ENCODE measurements around the gene LYPD6B. TPM values are rescaled to one million over a fixed set of nuclear protein-coding genes. Genes with fewer than 3 reads are reported as not detected.

Gene LYPD6B
- total and polyA plus RNA-seq, 9 donors: 0.17 to 17.0 (median 1.2) TPM; not detected in 2

DNA sequence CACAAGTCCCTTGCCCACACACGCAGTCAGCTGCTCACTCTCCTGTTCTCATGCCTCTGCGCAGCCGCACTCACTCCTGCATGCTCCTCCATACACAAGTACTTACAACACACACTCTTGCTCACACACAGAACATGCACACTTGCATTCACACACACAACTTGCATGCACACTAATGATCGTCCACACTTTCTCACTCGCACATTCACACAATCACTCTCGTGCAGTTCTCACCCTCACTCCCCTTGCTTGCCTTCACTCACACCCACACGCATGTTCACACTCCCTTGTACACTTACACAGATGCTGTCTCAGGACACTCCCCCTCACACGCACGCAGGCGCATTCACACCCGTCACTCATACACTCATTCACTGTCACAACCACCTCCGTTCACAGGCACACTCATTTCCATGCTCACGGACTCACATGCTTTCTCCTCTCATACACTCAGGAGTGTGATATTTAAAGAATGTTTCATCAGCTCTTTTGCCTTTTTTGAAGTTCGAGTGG lies 36.1 kb upstream of the LYPD6B start:
- no peak overlapping the region for H3K27ac ChIP-seq
- H3K9me3 ChIP-seq: no peaks in the 10 kb centered on the region
- no peak for DNase-seq
- H3K36me3 ChIP-seq: no peaks in the 10 kb centered on the region
- intact Hi-C loops (cut with DNase I): no loop called here
- H3K4me1 ChIP-seq (ENCODE audit: insufficient read depth): no peaks in the 10 kb centered on the region
- 92 to 96% (median 96%) methylated on average over 14 of the region's 14 CpGs for WGBS, 3 donors
- no peak overlapping the region for H3K4me3 ChIP-seq
- H3K27me3 ChIP-seq: no peaks in the 10 kb centered on the region
- TF ChIP-seq EP300 (IDR thresholded peaks at IDR 0.05) (no peak), POLR2A (IDR thresholded peaks at IDR 0.05) (no peak)
- TF ChIP-seq, protein P1, sequence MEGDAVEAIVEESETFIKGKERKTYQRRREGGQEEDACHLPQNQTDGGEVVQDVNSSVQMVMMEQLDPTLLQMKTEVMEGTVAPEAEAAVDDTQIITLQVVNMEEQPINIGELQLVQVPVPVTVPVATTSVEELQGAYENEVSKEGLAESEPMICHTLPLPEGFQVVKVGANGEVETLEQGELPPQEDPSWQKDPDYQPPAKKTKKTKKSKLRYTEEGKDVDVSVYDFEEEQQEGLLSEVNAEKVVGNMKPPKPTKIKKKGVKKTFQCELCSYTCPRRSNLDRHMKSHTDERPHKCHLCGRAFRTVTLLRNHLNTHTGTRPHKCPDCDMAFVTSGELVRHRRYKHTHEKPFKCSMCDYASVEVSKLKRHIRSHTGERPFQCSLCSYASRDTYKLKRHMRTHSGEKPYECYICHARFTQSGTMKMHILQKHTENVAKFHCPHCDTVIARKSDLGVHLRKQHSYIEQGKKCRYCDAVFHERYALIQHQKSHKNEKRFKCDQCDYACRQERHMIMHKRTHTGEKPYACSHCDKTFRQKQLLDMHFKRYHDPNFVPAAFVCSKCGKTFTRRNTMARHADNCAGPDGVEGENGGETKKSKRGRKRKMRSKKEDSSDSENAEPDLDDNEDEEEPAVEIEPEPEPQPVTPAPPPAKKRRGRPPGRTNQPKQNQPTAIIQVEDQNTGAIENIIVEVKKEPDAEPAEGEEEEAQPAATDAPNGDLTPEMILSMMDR (IDR thresholded peaks at IDR 0.05): no peak

DNA sequence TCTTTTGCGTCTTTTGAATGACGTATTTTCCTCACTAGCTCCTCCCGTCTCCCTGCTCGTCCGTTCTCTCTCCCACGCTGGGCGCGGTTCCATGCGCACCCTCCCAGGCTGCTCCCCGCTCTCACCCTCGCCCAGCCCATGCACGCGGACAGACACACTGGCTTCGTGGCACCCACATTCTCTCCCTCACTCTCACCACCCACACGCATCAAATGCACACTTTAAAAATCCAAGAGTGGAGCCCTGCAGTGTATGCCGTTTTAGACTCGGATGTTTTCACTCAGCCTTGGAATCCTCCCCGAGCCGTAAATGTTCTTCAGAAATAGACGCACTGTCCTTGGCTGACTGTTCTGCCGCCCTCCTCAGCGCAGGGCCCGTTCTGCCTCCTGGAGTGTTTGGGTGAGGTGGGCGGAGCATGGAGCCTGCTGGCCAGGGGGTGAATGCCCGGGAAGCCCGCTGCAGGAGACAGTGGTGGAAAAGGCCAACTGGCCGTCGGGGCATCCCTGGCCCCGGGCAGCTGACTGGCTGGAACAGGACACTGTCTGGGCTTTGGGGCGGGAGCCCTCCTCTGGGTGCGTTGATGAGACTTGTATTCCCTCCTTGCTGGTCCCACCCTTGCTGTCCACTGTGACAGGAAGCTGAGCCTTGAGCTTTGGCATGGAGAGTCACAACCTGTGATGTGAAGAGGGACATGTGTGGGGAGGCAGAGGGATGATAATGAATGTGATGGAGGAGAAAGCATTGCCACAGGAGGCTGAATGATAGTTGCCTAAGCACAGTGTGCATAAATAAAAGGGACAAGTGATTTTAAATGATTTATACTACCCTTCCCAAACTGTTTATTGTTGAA lies 35.4 kb upstream of the LYPD6B start:
- no peak overlapping the region for H3K4me3 ChIP-seq
- no peak for DNase-seq
- WGBS, 3 donors: 93 to 96% (median 94%) methylated on average over 31 of the region's 31 CpGs
- no peak overlapping the region for H3K27ac ChIP-seq
- intact Hi-C loops (cut with DNase I): no loop called here
- no peaks in the 10 kb centered on the region for H3K4me1 ChIP-seq (ENCODE audit: insufficient read depth)
- TF ChIP-seq, protein P1 (IDR thresholded peaks at IDR 0.05): no peak
- TF ChIP-seq EP300 (IDR thresholded peaks at IDR 0.05) (no peak), POLR2A (IDR thresholded peaks at IDR 0.05) (no peak)
- H3K27me3 ChIP-seq: no peaks in the 10 kb centered on the region
- no peaks in the 10 kb centered on the region for H3K36me3 ChIP-seq
- no peaks in the 10 kb centered on the region for H3K9me3 ChIP-seq

DNA sequence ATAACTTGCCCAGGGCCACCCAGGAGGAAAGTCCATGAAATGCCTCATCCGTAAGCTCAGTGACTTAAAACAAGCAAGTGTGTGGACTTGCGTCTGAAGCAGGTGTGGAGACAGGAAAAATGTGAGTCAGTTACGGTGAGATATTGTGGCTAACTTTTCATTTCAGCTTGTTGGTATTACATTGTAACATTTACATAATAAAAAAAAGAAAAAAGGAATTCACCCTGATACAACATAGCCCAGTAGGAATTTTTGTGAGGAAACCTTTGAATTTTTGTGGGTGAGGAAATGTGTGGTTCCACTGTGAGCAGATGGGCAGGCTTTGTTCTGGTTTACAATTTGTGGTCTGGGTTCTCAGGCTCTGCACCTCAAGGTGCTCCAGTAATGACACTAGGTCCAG lies 33.7 kb upstream of the LYPD6B start:
- TF ChIP-seq POLR2A (IDR thresholded peaks at IDR 0.05) (no peak), EP300 (IDR thresholded peaks at IDR 0.05) (no peak)
- TF ChIP-seq, protein P1 (IDR thresholded peaks at IDR 0.05): no peak
- DNase-seq: no peak
- Histone ChIP-seq H3K27me3 (no peaks in the 10 kb centered on the region), H3K27ac (no peak overlapping the region), H3K4me3 (no peak overlapping the region), H3K9me3 (no peaks in the 10 kb centered on the region), H3K36me3 (no peaks in the 10 kb centered on the region), H3K4me1 (ENCODE audit: insufficient read depth) (no peaks in the 10 kb centered on the region)
- intact Hi-C loops (cut with DNase I): no loop called here
- WGBS, 3 donors: 77 to 89% (median 88%) methylated on average over 3 of the region's 3 CpGs

DNA sequence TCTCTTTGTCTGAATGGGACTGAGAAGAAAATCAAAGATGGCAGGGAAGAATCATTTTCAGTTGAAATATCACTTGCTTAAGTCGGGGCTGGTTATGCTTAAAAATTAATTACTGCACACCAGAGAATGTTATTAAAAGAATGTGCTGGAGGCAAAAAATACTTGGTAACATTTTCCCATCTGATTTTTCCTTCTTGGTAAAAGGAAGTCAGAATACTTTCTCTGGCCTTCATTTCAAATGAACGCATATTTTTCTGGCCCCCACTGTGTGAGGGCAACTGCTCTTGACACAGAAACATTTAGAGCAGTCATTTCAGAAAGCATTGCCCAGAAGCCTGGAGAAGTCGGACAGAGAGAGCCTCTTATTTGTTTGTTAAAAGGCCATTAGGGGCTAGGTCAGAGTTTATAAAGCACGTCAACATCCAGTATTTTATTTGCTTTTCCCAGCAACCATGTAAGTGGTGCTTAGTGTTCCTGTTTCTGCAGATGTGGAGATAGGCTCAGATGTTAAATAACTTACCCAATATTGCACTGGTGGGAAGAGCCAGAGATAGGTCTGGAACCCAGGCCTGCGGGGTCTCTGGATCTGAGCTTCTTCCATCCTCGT lies 32.9 kb upstream of the LYPD6B start:
- intact Hi-C loops (cut with DNase I): no loop called here
- Histone ChIP-seq H3K36me3 (no peaks in the 10 kb centered on the region), H3K4me1 (ENCODE audit: insufficient read depth) (no peaks in the 10 kb centered on the region), H3K4me3 (no peak overlapping the region), H3K27ac (no peak overlapping the region), H3K9me3 (no peaks in the 10 kb centered on the region), H3K27me3 (no peaks in the 10 kb centered on the region)
- 62 to 67% (median 67%) methylated on average over 6 of the region's 6 CpGs for WGBS, 3 donors
- DNase-seq: no peak
- TF ChIP-seq POLR2A (IDR thresholded peaks at IDR 0.05) (no peak), EP300 (IDR thresholded peaks at IDR 0.05) (no peak)
- TF ChIP-seq, protein P1 (IDR thresholded peaks at IDR 0.05): no peak

Measured in ovary (tissue), 9 donors.